Left lobe of liver (tissue), 2 donors: Measurements from ENCODE around the gene CSRNP3. TPM values are rescaled to one million over a fixed set of nuclear protein-coding genes. Genes with fewer than 3 reads are reported as not detected.
"Not testable (repeated sequence)": the region's sequence is repeated elsewhere in the genome, so short reads cannot be mapped to it uniquely, and the experiment has no call there.

ENCODE experiments used
- ATAC-seq: fragments of 200-7000 bp; cut with Tn5 transposase; one replicate; pipeline ENCODE4 v1.9.1; 2020; ENCODE audit warnings: mild to moderate bottlenecking, moderate library complexity
- DNase-seq: peaks from one replicate; pipeline ENCODE4 v3.0.0-alpha.2; 2020; ENCODE audit warnings: low spot score
- total RNA-seq: library from RNA; stranded (reverse); gene quantifications from one replicate; pipeline ENCODE4 v1.2.1, GENCODE V29; 2021
- donor health status: DM: no; HTN: no; CAD: no; lungs with moderate emphysema.
- donor health status: DM: no; HTN: yes; CAD: no.

The CSRNP3 gene
- total RNA-seq, 1 donor from 2014 or later: 2.6 TPM

GRCh38 chr2:165630236-165630635, 160.7 kb downstream of the CSRNP3 start:
- ATAC-seq (no peak), DNase-seq (no peak)

GRCh38 chr2:165631089-165631488, 161.6 kb downstream of the CSRNP3 start:
- no peak for DNase-seq

GRCh38 chr2:165632594-165632993, 163.1 kb downstream of the CSRNP3 start:
- no peak for ATAC-seq

More at GRCh38 chr2:165631089-165631488, 161.6 kb downstream of the CSRNP3 start:
- ATAC-seq: no peak

DNA sequence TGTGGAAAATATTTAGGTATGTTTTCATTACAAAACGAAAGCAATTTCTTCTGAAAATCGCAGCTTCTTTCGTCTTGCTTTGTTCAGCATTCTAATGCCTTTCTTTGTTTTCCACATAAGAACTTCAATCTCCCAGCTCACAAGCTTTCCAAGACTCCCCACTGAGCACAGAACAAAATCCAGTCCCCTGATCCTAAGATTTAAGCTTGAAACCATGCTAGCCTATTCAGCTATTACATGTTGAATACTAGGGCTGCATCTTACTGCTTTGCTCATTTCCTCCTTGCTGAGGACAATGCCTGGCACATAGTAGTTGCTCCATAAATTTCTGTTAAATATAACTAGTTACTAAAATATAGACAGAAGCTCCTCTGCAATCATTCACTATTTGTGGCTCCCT, 163.9 kb downstream of the CSRNP3 start:
- ATAC-seq (no peak), DNase-seq (no peak)

More at GRCh38 chr2:165632594-165632993, 163.1 kb downstream of the CSRNP3 start:
- no peak for DNase-seq

DNA sequence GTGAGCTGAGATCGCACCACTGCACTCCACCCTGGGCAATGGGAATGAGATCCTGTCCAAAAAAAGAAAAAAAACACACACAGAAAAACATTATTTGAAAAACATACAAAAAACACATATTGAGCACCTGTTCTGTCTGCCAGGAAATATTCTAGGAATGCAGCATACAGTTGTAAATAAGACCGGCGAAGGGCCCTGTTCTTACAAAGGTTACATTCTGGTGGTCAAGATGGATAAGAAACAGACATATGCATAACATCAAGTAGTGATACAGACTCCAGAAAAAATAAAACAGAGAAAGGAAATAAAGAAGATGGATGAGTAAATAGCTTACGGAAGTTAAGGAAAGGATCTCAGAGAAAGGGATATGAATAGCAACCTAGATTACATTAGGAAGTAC, 164.8 kb downstream of the CSRNP3 start:
- DNase-seq: no peak

GRCh38 chr2:165634855-165635254, 165.4 kb downstream of the CSRNP3 start:
- no peak for DNase-seq
- no peak for ATAC-seq

More for the DNA sequence above, 164.8 kb downstream of the CSRNP3 start:
- ATAC-seq: no peak

- ATAC-seq: no peak
- no peak for DNase-seq
Observed at GRCh38 chr2:165635532-165635931, 166.0 kb downstream of the CSRNP3 start.

DNA sequence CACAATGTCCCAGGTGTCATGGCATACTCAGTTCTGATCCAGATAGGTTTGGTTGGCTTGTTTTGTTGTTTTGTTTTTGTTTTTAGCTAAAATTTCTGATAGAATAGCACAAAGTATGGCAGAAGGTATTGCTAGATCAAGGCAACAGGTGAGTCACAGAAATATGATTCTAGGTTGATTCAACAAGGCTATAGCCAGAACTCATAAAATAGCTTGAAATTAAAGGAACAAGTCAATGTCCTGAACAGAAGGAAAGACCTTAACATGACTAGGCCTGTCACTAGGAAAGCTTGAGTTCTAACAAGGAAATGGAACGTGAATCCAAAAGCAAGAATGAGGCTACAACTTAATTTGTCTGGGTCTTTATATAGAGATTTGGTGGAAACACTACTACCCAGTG, 167.5 kb downstream of the CSRNP3 start:
- ATAC-seq (no peak), DNase-seq (no peak)

GRCh38 chr2:165637396-165637795, 167.9 kb downstream of the CSRNP3 start:
- DNase-seq (no peak), ATAC-seq (no peak)

GRCh38 chr2:165639504-165639903, 170.0 kb downstream of the CSRNP3 start:
- no peak for ATAC-seq
- DNase-seq: no peak

GRCh38 chr2:165640247-165640929, 170.9 kb downstream of the CSRNP3 start:
- ATAC-seq (no peak), DNase-seq (no peak)

DNA sequence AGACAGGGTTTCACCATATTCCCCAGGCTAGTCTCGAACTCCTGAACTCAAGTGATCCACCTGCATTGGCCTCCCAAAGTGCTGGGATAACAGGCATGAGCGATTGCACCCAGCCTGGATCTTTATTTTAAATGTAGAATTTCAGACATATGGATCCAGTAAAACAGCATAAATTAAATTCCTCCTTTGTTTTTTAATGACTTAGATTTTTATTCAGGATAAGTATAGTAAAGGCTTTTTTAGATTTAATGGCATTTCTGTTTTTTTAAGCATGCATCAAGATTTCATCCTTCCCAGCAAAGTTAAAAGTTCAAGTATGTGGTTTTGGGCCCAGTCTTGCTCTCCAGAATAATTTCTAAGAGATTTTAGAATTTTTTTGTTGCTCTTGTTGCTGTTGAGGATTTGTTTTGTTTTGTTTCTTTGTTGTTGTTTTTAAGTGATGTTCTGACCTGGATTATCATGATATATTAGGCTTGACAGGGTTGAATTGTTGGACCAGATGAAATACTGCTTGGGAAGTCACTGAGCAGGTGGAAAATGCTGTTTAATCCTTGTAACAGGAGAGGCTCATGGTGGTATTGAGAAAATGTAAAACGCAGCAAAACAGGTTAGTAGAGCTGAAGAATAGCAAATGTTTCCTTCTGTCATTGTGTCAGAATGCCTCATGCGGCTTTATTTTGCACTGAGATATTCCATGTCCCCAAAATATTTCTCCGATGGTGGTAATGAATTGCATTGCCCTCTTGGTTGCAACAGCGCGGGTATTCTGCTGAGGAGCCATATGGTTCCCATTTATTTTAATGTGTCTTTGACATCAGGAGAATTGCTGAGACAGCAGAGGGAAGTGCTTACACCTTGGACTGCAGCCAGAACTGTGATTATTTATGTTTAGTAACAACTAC, 176.7 kb downstream of the CSRNP3 start:
- no peak for DNase-seq
- ATAC-seq: no peak

- ATAC-seq (no peak), DNase-seq (no peak)
Observed at GRCh38 chr2:165647409-165647808, 177.9 kb downstream of the CSRNP3 start.

DNA sequence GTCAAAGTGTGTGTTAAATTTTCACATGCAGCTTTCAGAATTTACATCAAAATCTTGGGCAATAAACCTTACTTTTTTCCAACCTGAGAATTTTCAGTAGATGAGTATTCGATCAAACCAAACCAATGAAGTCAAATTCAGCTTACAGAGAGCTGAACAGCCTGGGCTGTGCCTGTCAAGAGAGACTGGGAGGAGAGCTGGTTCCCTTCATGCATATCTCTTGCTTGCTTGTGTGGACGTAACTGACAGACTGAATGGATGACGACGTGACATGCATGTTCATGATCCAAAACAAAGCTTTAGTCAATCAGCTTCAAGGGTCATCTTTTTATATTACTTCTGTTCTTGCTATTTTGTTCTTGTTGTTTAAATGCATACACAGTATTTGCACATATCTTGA, 179.3 kb downstream of the CSRNP3 start:
- no peak for ATAC-seq
- DNase-seq: no peak

DNA sequence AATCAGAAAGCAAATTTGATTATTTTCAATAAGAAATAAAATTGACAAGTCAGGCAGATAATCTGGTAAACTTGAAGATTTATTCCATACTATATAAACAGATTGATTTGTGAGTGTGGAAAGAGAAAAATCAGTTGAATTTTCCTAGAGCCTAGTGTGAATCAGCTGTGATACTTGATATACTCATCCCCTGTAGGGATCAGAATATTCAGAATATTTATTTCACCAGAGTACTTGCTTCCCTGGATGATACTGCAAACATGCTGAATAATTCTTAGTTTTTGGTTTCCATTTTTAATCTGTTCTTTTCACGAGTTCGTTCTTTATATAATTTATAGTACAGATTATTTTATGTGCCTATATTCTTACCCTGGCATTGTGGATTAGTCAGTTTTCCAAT, 181.7 kb downstream of the CSRNP3 start:
- DNase-seq (no peak), ATAC-seq (no peak)

DNA sequence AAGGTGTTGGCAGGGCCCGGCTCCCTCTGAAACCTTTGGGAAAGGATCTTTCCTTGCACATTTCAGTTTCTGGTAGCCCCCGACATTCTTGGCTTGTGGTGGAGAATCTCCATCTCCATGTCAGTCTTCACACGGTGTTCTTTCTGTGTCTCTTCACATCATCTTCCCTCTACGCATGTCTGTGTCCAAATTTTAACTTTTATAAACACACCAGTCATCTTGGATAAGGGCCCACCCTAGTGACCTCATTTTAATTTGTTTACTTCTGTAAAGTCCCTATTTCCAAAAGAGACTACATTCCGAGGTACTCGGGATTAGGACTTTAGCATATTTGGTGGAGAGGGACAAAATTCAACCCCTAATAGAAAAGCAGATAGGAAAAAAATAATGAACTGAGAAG, 186.2 kb downstream of the CSRNP3 start:
- DNase-seq (no peak), ATAC-seq (no peak)

DNA sequence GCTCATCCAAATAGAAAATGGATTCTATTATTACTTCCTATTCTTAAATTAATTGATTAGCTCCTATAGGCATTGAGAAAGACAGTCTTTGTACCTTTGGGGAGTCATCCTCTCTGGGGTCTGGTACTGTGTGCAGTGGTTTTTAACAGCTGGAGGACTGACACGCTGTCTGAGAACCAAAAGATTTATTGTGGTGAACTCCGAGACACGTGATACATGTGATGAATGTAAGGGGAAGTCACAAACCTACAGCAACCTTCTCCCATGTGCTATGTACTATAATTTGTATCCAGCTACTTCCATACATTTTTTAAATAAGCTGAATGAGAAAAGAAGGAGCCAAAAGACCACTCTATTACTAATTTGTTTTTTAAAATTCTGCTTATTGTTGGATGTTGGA, 190.9 kb downstream of the CSRNP3 start:
- ATAC-seq (no peak), DNase-seq (no peak)

DNA sequence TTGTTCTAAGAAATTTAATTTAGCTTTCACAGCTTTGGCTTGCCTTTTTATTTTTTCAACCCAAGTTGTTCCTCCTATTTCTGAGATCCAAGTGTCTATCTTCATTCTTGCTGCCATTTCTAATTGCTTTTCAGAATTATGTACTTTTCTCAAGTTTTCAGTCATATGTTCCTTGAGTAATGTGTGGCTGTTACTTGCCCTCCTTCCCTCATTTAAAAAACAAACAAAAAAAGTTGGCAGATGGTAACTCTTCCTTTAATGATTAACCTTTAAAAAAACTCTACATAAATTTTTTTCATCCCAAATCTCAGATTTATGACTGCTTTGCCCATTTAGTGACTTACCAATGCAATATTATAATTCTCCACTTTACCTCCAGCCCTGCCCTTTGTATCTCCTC, 193.2 kb downstream of the CSRNP3 start:
- ATAC-seq (no peak), DNase-seq (no peak)

- ATAC-seq: no peak
- no peak for DNase-seq
Observed at GRCh38 chr2:165665614-165666013, 196.1 kb downstream of the CSRNP3 start.

- not testable (repeated sequence) for DNase-seq, ATAC-seq
Observed at GRCh38 chr2:165666073-165666472, 196.6 kb downstream of the CSRNP3 start.

DNA sequence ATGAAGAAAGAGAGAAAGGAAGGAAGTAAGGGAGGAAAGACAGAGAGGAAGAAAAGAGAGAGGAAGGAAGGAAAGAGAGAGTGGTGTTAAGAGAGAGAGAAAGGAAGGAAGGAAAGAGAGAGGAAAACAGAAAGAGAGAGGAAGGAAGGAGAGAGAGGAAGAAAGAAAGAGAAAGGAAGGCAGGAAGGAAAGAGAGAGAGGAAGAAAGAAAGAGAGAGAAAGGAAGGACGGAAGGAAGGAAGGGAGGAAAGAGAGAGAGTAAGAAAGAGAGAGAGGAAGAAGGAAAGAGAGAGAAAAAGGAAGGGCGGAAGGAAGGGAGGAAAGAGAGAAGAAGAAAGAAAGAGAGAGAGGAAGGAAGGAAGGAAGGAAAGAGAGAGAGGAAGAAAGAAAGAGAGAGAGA, 197.1 kb downstream of the CSRNP3 start:
- ATAC-seq (no peak), DNase-seq (no peak)

DNA sequence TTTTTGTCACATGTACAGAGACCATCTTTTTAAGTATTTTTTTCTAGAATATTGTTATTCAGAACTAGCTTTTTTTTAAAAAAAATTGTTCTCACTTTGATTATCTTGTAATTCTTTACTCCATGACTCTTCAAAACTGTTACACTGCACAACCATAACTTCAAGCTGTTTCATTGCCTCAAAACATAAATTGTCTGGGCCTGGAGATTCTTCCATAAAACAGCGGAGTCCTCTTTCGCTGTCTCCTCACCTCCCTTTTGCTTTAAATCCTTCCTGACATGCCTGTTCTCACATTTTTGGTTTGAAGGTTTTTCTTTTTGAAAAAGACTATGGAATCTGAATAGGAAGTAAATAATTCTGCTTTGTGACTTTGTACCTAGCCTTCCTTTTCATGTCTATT, 197.9 kb downstream of the CSRNP3 start:
- no peak for DNase-seq
- ATAC-seq: no peak
